PC-3 (cell line): ENCODE results near the gene CHTF18. TPM values are rescaled to one million over a fixed set of nuclear protein-coding genes. Genes with fewer than 3 reads are reported as not detected.
"Not testable (repeated sequence)": the region's sequence is repeated elsewhere in the genome, so short reads cannot be mapped to it uniquely, and the experiment has no call there.

Experiments used
- ATAC-seq: fragments of 200-7000 bp; cut with Tn5 transposase; 2 replicates; pipeline ENCODE4 v1.9.1; 2020; ENCODE audit warnings: mild to moderate bottlenecking, moderate library complexity
- BruUV-seq: library from RNA; stranded (reverse); fragments of 400-500 nt; replicated peaks from 2 replicates; lab custom pipeline; 2021; lab: Mats Ljungman, UMichigan
- CTCF ChIA-PET: fragments of 300-600 bp; sonication (Branson Sonifier 250); formaldehyde crosslinking; loops from one replicate; lab custom pipeline; 2022; ENCODE audit warnings: antibody characterized with exemption; lab: Charles Lee
- POLR2A ChIA-PET: fragments of 300-600 bp; sonication (Branson Sonifier 250); formaldehyde crosslinking; loops from one replicate; lab custom pipeline; 2022; ENCODE audit warnings: antibody characterized with exemption; ENCODE audit not compliant: unreplicated experiment; lab: Charles Lee
- DNase-seq: peaks from one replicate; pipeline ENCODE4 v3.0.0-alpha.2; 2015
- H2AFZ ChIP-seq: fragments of 300-600 bp; sonication (generic); 2 replicates; pipeline ENCODE4 v1.6.0; 2016; ENCODE audit warnings: antibody characterized with exemption, low read length
- H3F3A ChIP-seq: fragments of 300-600 bp; sonication (generic); one replicate; pipeline ENCODE4 v1.6.0; 2017; ENCODE audit warnings: antibody characterized with exemption, low read length, control low read depth, mild to moderate bottlenecking; ENCODE audit not compliant: unreplicated experiment
- H3K27ac ChIP-seq: fragments of 300-600 bp; sonication (generic); 2 replicates; pipeline ENCODE4 v1.5.1; 2016; ENCODE audit warnings: mild to moderate bottlenecking, low read length
- H3K27me3 ChIP-seq: fragments of 300-600 bp; sonication (generic); 2 replicates; pipeline ENCODE4 v1.6.1; 2016; ENCODE audit warnings: low read length, mixed read lengths
- H3K36me3 ChIP-seq: fragments of 300-600 bp; sonication (generic); 2 replicates; pipeline ENCODE4 v1.6.1; 2016; ENCODE audit warnings: low read depth, mixed run types, low read length, mixed read lengths
- H3K4me1 ChIP-seq: fragments of 300-600 bp; sonication (generic); 2 replicates; pipeline ENCODE4 v1.5.1; 2016; ENCODE audit warnings: low read length; ENCODE audit not compliant: insufficient read depth
- H3K4me2 ChIP-seq: fragments of 300-600 bp; sonication (generic); 2 replicates; pipeline ENCODE4 v1.6.0; 2016; ENCODE audit warnings: low read length
- H3K4me3 ChIP-seq: fragments of 300-600 bp; sonication (generic); 2 replicates; pipeline ENCODE4 v1.5.1; 2016; ENCODE audit warnings: mild to moderate bottlenecking, low read length, mixed read lengths
- H3K79me2 ChIP-seq: fragments of 300-600 bp; sonication (generic); 2 replicates; pipeline ENCODE4 v1.6.1; 2017; ENCODE audit warnings: low read length, mixed read lengths
- H3K9ac ChIP-seq: fragments of 300-600 bp; sonication (generic); 2 replicates; pipeline ENCODE4 v1.6.0; 2016; ENCODE audit warnings: mild to moderate bottlenecking, low read length
- H3K9me2 ChIP-seq: fragments of 300-600 bp; sonication (generic); replicated peaks from 2 replicates; pipeline ENCODE4 v1.6.1; 2016; ENCODE audit warnings: mixed run types, low read length, mixed read lengths
- H3K9me3 ChIP-seq: fragments of 300-600 bp; sonication (generic); 2 replicates; pipeline ENCODE4 v1.6.1; 2016; ENCODE audit warnings: low read length, mixed read lengths
- H4K20me1 ChIP-seq: fragments of 300-600 bp; sonication (generic); 2 replicates; pipeline ENCODE4 v1.6.1; 2016; ENCODE audit warnings: low read length, mixed read lengths
- CTCF ChIP-seq: fragments of 300-600 bp; sonication (generic); conservative IDR thresholded peaks from 2 replicates; pipeline ENCODE4 v1.5.1; 2017; ENCODE audit warnings: antibody characterized with exemption, low read depth, mild to moderate bottlenecking, low read length
- EZH2 ChIP-seq: fragments of 300-600 bp; sonication (generic); IDR thresholded peaks from one replicate; pipeline ENCODE4 v1.6.1; 2017; ENCODE audit warnings: antibody characterized with exemption, mild to moderate bottlenecking, low read length; ENCODE audit not compliant: unreplicated experiment
- EZH2phosphoT487 ChIP-seq: fragments of 300-600 bp; sonication (generic); IDR thresholded peaks from 2 replicates; pipeline ENCODE4 v1.6.1; 2018; ENCODE audit warnings: mild to moderate bottlenecking, antibody characterized with exemption, low read length, borderline replicate concordance
- intact Hi-C: fragments of 100-400 bp; cut with micrococcal nuclease; formaldehyde crosslinking; loops from 2 replicates; pipeline ENCODE4 v1.9.0; 2023
- total RNA-seq: library from RNA; depleted of rRNA; stranded (reverse); fragments of >200 nt; gene quantifications from 2 replicates; pipeline ENCODE4 v1.2.3, GENCODE V29; 2014

Gene CHTF18
- total RNA-seq, 1 experiment from 2014 or later, result 79.0 TPM

DNA sequence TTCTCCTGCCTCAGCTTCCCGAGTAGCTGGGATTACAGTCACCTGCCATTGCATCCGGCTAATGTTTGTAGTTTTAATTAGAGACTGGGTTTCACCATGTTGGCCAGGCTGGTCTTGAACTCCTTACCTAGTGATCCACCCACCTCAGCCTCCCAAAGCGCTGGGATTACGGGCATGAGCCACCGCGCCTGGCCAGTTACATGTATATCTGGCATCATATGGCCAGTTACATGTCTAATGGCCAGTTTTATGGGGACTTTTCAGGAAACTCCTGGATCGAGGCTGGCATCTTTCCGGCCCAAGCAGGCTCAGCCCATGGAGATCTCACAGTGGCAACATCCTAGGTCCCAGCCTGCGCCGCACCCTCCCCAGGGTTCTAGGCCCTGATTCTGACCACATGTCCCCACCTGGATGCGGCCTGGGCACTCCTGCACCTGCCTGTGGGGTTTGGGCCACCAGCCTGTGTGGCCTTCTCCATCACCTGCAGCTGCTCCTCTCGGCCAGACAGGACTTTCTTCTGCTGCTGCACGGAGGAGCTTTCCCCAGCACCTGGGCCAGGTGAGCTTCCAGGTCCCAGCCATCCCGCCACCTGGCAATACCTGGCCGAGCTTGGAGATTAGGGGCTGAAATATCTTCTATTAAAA is 46.3 kb upstream of the CHTF18 start:
- Histone ChIP-seq H3K9me3 (no peaks in the 10 kb centered on the region), H3K79me2 (peaks cover 12% of the 10 kb centered on the region), H4K20me1 (no peaks in the 10 kb centered on the region), H3K36me3 (no peaks in the 10 kb centered on the region), H3K27ac (no peak overlapping the region), H3K4me3 (no peak overlapping the region), H3K4me2 (no peak overlapping the region), H3K9ac (no peak overlapping the region), H3K4me1 (peaks cover 5% of the 10 kb centered on the region; the same call in 1 of the 2 replicates), H3K9me2 (no peaks in the 10 kb centered on the region), H3K27me3 (no peaks in the 10 kb centered on the region), H3F3A (no peaks in the 10 kb centered on the region), H2AFZ (no peak overlapping the region)
- intact Hi-C loops, result loop anchor here (5.0 kb wide), 1 partner anchor 40 kb away; no protein-coding TSS in a partner anchor
- no TSS peak for BruUV-seq
- no peak for DNase-seq
- POLR2A ChIA-PET, result no interaction called here
- TF ChIP-seq EZH2 (no peak), EZH2phosphoT487 (no peak), CTCF (no peak)
- CTCF ChIA-PET, result interaction anchor here (0.6 kb wide), 1 partner anchor 14 kb away, joined by 12 read pairs; no protein-coding TSS in a partner anchor
- no peak for ATAC-seq

DNA sequence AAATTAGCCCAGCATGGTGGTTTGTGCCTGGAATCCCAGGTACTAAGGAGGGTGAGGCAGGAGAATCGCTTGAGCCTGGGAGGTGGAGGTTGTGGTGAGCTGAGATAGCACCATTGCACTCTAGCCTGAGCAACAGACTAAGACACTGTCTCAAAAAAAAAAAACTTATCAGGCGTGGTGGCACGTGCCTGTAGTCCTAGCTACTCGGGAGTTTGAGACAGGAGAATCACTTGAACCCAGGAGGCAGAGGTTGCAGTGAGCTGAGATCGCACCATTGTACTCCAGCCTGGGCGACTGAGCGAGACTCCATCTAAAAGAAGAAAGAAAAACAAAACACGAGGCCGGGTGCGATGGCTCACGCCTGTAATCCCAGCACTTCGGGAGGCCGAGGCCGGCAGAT is 45.5 kb upstream of the CHTF18 start:
- H3K4me2 ChIP-seq, POLR2A ChIA-PET, H3K27me3 ChIP-seq, ATAC-seq, H3K9ac ChIP-seq, H3K4me3 ChIP-seq, BruUV-seq, H3F3A ChIP-seq, H3K27ac ChIP-seq, DNase-seq, H2AFZ ChIP-seq, H3K9me2 ChIP-seq, H3K4me1 ChIP-seq, H4K20me1 ChIP-seq, H3K36me3 ChIP-seq, H3K9me3 ChIP-seq: not testable (repeated sequence)
- CTCF ChIA-PET, result interaction anchor here (0.6 kb wide), 1 partner anchor 14 kb away, joined by 12 read pairs; no protein-coding TSS in a partner anchor
- peaks cover 12% of the 10 kb centered on the region for H3K79me2 ChIP-seq
- intact Hi-C loops, result loop anchor here (5.0 kb wide), 1 partner anchor 39 kb away; no protein-coding TSS in a partner anchor

DNA sequence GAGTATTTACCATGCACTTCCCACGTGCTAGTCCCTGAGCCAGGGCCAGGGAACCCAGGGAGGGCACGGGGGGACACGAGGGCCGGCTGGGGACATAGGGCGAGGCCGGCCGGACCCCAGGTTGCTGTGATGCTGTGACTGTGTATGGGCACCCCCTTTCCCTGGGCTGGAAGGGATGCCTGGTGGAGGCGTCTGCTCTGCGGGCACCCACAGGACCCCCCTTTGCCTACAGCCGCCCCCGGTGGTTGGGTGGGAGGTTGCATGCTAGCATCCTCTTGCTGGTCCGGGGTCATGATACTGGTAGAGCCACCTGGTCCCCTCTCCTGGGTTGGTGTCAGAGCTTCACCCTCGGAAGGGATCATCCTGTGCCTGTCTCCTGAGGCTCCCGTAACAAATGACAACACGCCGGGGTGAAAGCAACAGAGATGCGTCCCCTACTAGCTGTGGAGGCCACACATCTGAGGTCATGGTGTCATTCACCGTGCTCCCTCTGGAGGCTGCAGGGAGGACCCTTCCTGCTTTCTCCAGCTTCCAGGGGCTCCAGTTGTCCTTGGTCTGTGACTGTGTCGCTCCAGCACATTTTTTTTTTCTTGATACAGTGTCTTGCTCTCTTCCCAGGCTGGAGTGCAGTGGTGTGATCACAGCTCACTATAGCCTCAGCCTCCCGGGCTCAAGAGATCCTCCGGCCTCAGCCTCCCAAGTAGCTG is 44.5 kb upstream of the CHTF18 start:
- Histone ChIP-seq H4K20me1 (no peaks in the 10 kb centered on the region), H3K4me2 (no peak overlapping the region), H3K9ac (no peak overlapping the region), H3K9me2 (no peaks in the 10 kb centered on the region), H3K4me1 (peaks cover 5% of the 10 kb centered on the region; the same call in 1 of the 2 replicates), H3K36me3 (no peaks in the 10 kb centered on the region), H3K4me3 (no peak overlapping the region), H3K27me3 (no peaks in the 10 kb centered on the region), H3K79me2 (peaks cover 12% of the 10 kb centered on the region), H3K27ac (no peak overlapping the region), H3K9me3 (no peaks in the 10 kb centered on the region), H2AFZ (no peak overlapping the region), H3F3A (no peaks in the 10 kb centered on the region)
- TF ChIP-seq EZH2 (no peak), EZH2phosphoT487 (no peak), CTCF (no peak)
- intact Hi-C loops, result loop anchor here (5.0 kb wide), 1 partner anchor 38 kb away; no protein-coding TSS in a partner anchor
- ATAC-seq (no peak), DNase-seq (no peak)
- ChIA-PET POLR2A (no interaction called here), CTCF (no interaction called here)
- no TSS peak for BruUV-seq
